Liver (tissue), 3 donors: ENCODE results near the gene FIS1.

Experiments used
- CTCF ChIP-seq: fragments of 150-350 bp; IDR thresholded peaks from 2 replicates; pipeline ENCODE4 v1.5.1; 2017; ENCODE audit warnings: improper control_type of control experiment, low read depth, low read length; ENCODE audit not compliant: missing input control
- EGR1 ChIP-seq, 2 donors: IDR thresholded peaks; 2 replicates each; pipeline ENCODE4 v1.6.1; 2016 to 2018; ENCODE audit warnings: antibody characterized with exemption in 2 of 2, low read depth in 2 of 2
- FOXA1 ChIP-seq: IDR thresholded peaks from 2 replicates; pipeline ENCODE4 v1.6.1; 2016; ENCODE audit warnings: antibody characterized with exemption
- FOXA2 ChIP-seq: IDR thresholded peaks from 2 replicates; pipeline ENCODE4 v1.6.1; 2016; ENCODE audit warnings: antibody characterized with exemption
- GABPA ChIP-seq, 2 donors: IDR thresholded peaks in 1 of 2; conservative IDR thresholded peaks in 1 of 2; 2 replicates each; pipeline ENCODE4 v1.6.1; 2016; ENCODE audit warnings: antibody characterized with exemption in 2 of 2, mild to moderate bottlenecking in 1 of 2, moderate library complexity in 1 of 2
- JUND ChIP-seq, 2 donors: IDR thresholded peaks; 2 replicates each; pipeline ENCODE4 v1.6.1; 2016; ENCODE audit warnings: antibody characterized with exemption in 2 of 2
- MAX ChIP-seq: IDR thresholded peaks from 2 replicates; pipeline ENCODE4 v1.6.1; 2016; ENCODE audit warnings: antibody characterized with exemption
- RAD21 ChIP-seq, 2 donors: IDR thresholded peaks; 2 replicates each; pipeline ENCODE4 v1.6.1; 2016; ENCODE audit warnings: antibody characterized with exemption in 2 of 2, mild to moderate bottlenecking in 2 of 2
- SP1 ChIP-seq: IDR thresholded peaks from 2 replicates; pipeline ENCODE4 v1.6.1; 2018; ENCODE audit warnings: antibody characterized with exemption, mild to moderate bottlenecking
- TAF1 ChIP-seq: conservative IDR thresholded peaks from 2 replicates; pipeline ENCODE4 v1.6.1; 2016; ENCODE audit warnings: antibody characterized with exemption, mild to moderate bottlenecking
- TF ChIP-seq, protein P1 (sequence below): IDR thresholded peaks from 2 replicates; pipeline ENCODE4 v1.6.1; 2016; ENCODE audit warnings: antibody characterized with exemption, mild to moderate bottlenecking
- TF ChIP-seq, protein P2 (sequence below): IDR thresholded peaks from 2 replicates; pipeline ENCODE4 v1.6.1; 2016; ENCODE audit warnings: antibody characterized with exemption
- TF ChIP-seq, protein P3 (sequence below): IDR thresholded peaks from 2 replicates; pipeline ENCODE4 v1.6.1; 2016; ENCODE audit warnings: antibody characterized with exemption
- donor health status: healthy.
- donor health status: healthy.

DNA sequence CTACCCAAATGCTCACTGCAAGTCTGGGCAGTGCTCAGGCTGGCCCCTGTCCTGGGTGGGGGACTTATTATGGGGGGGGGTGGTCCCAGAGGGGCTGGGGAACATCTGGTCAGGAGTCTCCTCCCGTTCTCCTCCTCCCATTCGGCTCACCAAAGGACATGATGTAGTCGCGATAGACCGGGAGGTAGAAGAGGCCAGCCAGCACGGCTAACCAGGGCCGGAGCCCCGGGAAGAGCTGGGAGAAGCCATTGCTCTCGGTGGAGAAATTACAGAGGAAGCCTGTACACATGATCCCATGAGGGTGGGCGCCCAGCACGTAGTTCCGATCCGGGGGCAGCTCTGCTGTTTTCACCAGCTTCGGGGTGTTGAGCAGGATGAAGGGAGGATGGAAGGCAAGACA is 46.4 kb downstream of the FIS1 start:
- TF ChIP-seq SP1 (no peak), CTCF (no peak), RAD21 (IDR thresholded peaks at IDR 0.05) (no peak), GABPA (IDR thresholded peaks at IDR 0.05 in 1 of 2, conservative IDR thresholded peaks at IDR 0.05 in 1 of 2) (no peak), JUND (IDR thresholded peaks at IDR 0.05) (no peak), MAX (no peak), FOXA1 (no peak), EGR1 (IDR thresholded peaks at IDR 0.05; ENCODE audit: low read depth in 2 of 2) (no peak), FOXA2 (no peak), TAF1 (no peak)
- TF ChIP-seq, protein P1, sequence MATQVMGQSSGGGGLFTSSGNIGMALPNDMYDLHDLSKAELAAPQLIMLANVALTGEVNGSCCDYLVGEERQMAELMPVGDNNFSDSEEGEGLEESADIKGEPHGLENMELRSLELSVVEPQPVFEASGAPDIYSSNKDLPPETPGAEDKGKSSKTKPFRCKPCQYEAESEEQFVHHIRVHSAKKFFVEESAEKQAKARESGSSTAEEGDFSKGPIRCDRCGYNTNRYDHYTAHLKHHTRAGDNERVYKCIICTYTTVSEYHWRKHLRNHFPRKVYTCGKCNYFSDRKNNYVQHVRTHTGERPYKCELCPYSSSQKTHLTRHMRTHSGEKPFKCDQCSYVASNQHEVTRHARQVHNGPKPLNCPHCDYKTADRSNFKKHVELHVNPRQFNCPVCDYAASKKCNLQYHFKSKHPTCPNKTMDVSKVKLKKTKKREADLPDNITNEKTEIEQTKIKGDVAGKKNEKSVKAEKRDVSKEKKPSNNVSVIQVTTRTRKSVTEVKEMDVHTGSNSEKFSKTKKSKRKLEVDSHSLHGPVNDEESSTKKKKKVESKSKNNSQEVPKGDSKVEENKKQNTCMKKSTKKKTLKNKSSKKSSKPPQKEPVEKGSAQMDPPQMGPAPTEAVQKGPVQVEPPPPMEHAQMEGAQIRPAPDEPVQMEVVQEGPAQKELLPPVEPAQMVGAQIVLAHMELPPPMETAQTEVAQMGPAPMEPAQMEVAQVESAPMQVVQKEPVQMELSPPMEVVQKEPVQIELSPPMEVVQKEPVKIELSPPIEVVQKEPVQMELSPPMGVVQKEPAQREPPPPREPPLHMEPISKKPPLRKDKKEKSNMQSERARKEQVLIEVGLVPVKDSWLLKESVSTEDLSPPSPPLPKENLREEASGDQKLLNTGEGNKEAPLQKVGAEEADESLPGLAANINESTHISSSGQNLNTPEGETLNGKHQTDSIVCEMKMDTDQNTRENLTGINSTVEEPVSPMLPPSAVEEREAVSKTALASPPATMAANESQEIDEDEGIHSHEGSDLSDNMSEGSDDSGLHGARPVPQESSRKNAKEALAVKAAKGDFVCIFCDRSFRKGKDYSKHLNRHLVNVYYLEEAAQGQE, result no peak
- TF ChIP-seq, protein P2, sequence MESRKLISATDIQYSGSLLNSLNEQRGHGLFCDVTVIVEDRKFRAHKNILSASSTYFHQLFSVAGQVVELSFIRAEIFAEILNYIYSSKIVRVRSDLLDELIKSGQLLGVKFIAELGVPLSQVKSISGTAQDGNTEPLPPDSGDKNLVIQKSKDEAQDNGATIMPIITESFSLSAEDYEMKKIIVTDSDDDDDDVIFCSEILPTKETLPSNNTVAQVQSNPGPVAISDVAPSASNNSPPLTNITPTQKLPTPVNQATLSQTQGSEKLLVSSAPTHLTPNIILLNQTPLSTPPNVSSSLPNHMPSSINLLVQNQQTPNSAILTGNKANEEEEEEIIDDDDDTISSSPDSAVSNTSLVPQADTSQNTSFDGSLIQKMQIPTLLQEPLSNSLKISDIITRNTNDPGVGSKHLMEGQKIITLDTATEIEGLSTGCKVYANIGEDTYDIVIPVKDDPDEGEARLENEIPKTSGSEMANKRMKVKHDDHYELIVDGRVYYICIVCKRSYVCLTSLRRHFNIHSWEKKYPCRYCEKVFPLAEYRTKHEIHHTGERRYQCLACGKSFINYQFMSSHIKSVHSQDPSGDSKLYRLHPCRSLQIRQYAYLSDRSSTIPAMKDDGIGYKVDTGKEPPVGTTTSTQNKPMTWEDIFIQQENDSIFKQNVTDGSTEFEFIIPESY, result no peak
- TF ChIP-seq, protein P3, sequence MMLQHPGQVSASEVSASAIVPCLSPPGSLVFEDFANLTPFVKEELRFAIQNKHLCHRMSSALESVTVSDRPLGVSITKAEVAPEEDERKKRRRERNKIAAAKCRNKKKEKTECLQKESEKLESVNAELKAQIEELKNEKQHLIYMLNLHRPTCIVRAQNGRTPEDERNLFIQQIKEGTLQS, result no peak
